ENCODE data around the gene LHFPL4.

DNA sequence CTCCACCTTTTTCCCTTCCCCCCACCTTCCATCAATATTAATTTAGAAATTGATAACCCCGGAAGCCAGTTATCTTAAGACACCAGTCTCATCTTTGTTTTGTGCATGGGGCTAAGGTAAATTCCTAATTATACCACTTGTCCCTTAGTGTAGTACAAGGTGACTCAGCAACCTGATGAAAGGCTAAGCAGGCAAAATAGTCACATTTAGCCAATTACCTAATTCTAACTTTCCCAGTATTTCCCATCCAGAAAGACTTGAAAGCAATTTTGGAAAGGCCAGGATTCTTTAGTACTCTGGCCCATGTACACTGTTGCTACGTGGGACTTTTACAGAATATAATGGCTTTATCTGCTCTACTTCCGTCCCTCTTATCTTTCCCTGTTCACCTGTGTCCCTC lies 83.6 kb downstream of the LHFPL4 start:
- TF ChIP-seq POLR2A (IDR thresholded peaks at IDR 0.05; ENCODE audit: insufficient read depth in 1 of 2, low read depth in 2 of 2, low read length in 2 of 2) (no peak), ZFX (CRISPR knock-in tag; IDR thresholded peaks at IDR 0.05; ENCODE audit: low read depth) (no peak)
- TF ChIP-seq, protein P1, sequence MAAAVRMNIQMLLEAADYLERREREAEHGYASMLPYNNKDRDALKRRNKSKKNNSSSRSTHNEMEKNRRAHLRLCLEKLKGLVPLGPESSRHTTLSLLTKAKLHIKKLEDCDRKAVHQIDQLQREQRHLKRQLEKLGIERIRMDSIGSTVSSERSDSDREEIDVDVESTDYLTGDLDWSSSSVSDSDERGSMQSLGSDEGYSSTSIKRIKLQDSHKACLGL (CRISPR knock-in tag; IDR thresholded peaks at IDR 0.05) = no peak

All from HepG2 (cell line).